Panc1 (cell line): Measurements from ENCODE around the gene CNOT11.

ENCODE experiments used
- POLR2AphosphoS5 ChIP-seq: IDR thresholded peaks from 2 replicates; pipeline ENCODE4 v1.6.1; 2012; ENCODE audit warnings: mild to moderate bottlenecking, low read depth, low read length, moderate library complexity
- TF ChIP-seq, protein P1 (sequence below): fragments of 450-650 bp; IDR thresholded peaks from 2 replicates; pipeline ENCODE4 v1.5.1; 2017; ENCODE audit warnings: mild to moderate bottlenecking

DNA sequence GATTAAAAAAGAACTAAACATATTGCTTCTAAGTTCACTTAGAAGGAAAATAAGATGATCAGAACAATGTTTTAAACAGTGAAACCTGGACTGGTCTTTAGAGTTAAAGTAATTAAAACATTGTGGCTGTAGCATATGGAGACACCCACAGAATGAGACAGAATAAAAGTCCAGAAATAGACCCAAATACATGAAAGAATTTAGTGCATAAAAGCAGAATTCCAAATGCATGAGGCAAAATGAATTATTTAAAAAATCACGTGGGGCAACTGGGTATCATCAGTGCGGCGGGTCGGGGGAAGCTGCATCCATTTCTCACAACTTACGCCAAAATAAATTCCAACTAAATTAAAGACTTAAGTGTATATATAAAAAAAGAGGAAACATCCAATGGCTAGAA, 43.7 kb downstream of the CNOT11 start:
- TF ChIP-seq, protein P1, sequence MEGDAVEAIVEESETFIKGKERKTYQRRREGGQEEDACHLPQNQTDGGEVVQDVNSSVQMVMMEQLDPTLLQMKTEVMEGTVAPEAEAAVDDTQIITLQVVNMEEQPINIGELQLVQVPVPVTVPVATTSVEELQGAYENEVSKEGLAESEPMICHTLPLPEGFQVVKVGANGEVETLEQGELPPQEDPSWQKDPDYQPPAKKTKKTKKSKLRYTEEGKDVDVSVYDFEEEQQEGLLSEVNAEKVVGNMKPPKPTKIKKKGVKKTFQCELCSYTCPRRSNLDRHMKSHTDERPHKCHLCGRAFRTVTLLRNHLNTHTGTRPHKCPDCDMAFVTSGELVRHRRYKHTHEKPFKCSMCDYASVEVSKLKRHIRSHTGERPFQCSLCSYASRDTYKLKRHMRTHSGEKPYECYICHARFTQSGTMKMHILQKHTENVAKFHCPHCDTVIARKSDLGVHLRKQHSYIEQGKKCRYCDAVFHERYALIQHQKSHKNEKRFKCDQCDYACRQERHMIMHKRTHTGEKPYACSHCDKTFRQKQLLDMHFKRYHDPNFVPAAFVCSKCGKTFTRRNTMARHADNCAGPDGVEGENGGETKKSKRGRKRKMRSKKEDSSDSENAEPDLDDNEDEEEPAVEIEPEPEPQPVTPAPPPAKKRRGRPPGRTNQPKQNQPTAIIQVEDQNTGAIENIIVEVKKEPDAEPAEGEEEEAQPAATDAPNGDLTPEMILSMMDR: no peak
- TF ChIP-seq POLR2AphosphoS5: no peak
